ENCODE measurements around the gene ATOH7.

DNA sequence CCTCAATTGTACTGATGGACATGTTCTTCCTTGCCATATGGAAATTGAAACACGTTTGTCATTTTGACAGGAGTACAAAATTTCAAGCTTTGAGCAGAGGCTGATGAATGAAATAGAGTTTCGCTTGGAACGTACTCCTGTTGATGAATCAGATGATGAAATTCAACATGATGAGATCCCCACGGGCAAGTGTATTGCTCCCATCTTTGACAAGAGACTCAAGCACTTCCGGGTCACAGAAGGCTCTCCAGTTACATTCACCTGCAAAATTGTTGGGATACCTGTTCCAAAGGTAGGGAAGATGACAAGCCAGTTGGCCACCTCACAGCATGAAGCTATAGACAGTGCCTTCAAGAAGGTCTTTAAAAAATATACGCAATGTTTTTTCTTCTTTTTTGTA is 43.1 kb downstream of the ATOH7 start:
- no peak for TF ChIP-seq EZH2 (IDR thresholded peaks at IDR 0.05; ENCODE audit: borderline replicate concordance, low read length)
- TF ChIP-seq, protein P1, sequence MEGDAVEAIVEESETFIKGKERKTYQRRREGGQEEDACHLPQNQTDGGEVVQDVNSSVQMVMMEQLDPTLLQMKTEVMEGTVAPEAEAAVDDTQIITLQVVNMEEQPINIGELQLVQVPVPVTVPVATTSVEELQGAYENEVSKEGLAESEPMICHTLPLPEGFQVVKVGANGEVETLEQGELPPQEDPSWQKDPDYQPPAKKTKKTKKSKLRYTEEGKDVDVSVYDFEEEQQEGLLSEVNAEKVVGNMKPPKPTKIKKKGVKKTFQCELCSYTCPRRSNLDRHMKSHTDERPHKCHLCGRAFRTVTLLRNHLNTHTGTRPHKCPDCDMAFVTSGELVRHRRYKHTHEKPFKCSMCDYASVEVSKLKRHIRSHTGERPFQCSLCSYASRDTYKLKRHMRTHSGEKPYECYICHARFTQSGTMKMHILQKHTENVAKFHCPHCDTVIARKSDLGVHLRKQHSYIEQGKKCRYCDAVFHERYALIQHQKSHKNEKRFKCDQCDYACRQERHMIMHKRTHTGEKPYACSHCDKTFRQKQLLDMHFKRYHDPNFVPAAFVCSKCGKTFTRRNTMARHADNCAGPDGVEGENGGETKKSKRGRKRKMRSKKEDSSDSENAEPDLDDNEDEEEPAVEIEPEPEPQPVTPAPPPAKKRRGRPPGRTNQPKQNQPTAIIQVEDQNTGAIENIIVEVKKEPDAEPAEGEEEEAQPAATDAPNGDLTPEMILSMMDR (IDR thresholded peaks at IDR 0.05; ENCODE audit: low read length): no peak

Data from OCI-LY1 (cell line).